Esophagus squamous epithelium (tissue), 5 donors: ENCODE results near the gene DHH. TPM values are rescaled to one million over a fixed set of nuclear protein-coding genes. Genes with fewer than 3 reads are reported as not detected.

Source experiments
- DNase-seq: peaks from one replicate; lab custom pipeline; 2025; lab: John Stamatoyannopoulos, UW
- H3K27ac ChIP-seq, 4 donors: fragments of 200-600 bp; sonication (generic); one replicate each; pipeline ENCODE4 v1.5.1; 2016 to 2019; ENCODE audit warnings: mild to moderate bottlenecking in 1 of 4
- H3K27me3 ChIP-seq, 4 donors: fragments of 200-600 bp; sonication (generic); 1 replicate in 3 of 4; 2 replicates in 1 of 4; pipeline versions ENCODE4 v1.5.1 to v1.6.0; 2017 to 2021; ENCODE audit warnings: antibody characterized with exemption in 1 of 4
- H3K36me3 ChIP-seq, 3 donors: fragments of 200-600 bp; sonication (generic); one replicate each; pipeline ENCODE4 v1.5.1; 2016 to 2019
- H3K4me1 ChIP-seq, 3 donors: fragments of 200-600 bp; sonication (generic); one replicate each; pipeline ENCODE4 v1.5.1; 2017 to 2019
- H3K4me3 ChIP-seq, 4 donors: fragments of 200-600 bp; sonication (generic); 1 replicate in 3 of 4; 2 replicates in 1 of 4; pipeline ENCODE4 v1.5.1; 2016 to 2019; ENCODE audit warnings: mild to moderate bottlenecking in 2 of 4, moderate library complexity in 1 of 4
- H3K9me3 ChIP-seq, 3 donors: fragments of 200-600 bp; sonication (generic); one replicate each; pipeline ENCODE4 v1.5.1; 2016 to 2019
- CTCF ChIP-seq, 6 experiments: fragments of 450-650 bp in 4 of 6; fragments of 200-600 bp in 2 of 6; sonication (generic) in 2 of 6; IDR thresholded peaks; one replicate each; pipeline ENCODE4 v1.5.1; 2016 to 2019; ENCODE audit warnings: antibody characterized with exemption in 6 of 6, mild to moderate bottlenecking in 4 of 6, moderate library complexity in 4 of 6
- POLR2A ChIP-seq, 4 donors: fragments of 450-650 bp; IDR thresholded peaks; one replicate each; pipeline ENCODE4 v1.6.1; 2017; ENCODE audit warnings: antibody characterized with exemption in 4 of 4, mild to moderate bottlenecking in 4 of 4, moderate library complexity in 3 of 4
- WGBS, 2 donors: methylation state at CpG; one replicate each; pipeline ENCODE4 v1.1.5; 2018; 5-methylcytosine and 5-hydroxymethylcytosine counted together
- intact Hi-C: fragments of 100-400 bp; cut with DNase I; formaldehyde crosslinking; loops from one replicate; pipeline ENCODE4 v1.15.0; 2022
- total RNA-seq, 4 donors: library from RNA; depleted of rRNA; stranded (reverse); fragments of >200 nt; gene quantifications; one replicate each; pipeline ENCODE4 v1.1.0, GENCODE V29; 2016
- donor health status: DM: yes; HTN: yes; CAD: no.

DHH gene
- total RNA-seq, 4 donors from 2014 or later = 0.19 to 0.31 (median 0.21) TPM; not detected in 1

DNA sequence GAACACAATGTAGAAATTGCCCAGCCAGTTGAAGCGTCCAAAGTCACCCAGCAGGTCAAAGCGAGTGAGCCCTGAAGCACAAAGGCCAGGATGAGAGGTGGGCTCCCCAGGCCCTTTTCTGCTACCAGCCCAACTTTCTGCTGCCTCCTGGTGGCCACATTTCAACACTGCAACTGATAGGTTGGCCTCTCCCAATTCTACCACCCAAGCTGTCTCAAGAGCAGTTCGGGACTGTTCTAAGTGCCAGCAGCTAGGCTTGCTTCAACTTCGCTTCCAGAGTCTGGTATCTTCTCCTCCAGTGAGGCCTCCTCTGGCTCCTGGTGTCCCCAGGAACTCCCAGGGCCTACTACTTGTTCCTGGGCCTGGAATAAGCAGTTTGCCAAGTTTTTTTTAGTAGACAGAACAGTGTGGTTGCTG lies 3.4 kb upstream of the DHH start:
- H3K36me3 ChIP-seq = peaks cover 21 to 72% (median 33%) of the 10 kb centered on the region in 3 donors
- H3K9me3 ChIP-seq = no peaks in the 10 kb centered on the region
- intact Hi-C loops = loop anchor here (10.0 kb wide), 1 partner anchor 137 kb away; no protein-coding TSS in a partner anchor
- H3K27ac ChIP-seq = no peak overlapping the region
- no peak for DNase-seq
- 45 to 66% methylated on average over 3 to 4 of the region's 4 CpGs for WGBS, 2 donors
- no peak overlapping the region for H3K4me3 ChIP-seq
- TF ChIP-seq CTCF (IDR thresholded peaks at IDR 0.05) = peak; percentile 51 to 79 (median 68)
- no peak for TF ChIP-seq POLR2A (IDR thresholded peaks at IDR 0.05)
- peaks cover 15 to 21% (median 15%) of the 10 kb centered on the region in 3 donors for H3K4me1 ChIP-seq
- peaks cover 6 to 21% (median 9%) of the 10 kb centered on the region in 4 donors for H3K27me3 ChIP-seq

DNA sequence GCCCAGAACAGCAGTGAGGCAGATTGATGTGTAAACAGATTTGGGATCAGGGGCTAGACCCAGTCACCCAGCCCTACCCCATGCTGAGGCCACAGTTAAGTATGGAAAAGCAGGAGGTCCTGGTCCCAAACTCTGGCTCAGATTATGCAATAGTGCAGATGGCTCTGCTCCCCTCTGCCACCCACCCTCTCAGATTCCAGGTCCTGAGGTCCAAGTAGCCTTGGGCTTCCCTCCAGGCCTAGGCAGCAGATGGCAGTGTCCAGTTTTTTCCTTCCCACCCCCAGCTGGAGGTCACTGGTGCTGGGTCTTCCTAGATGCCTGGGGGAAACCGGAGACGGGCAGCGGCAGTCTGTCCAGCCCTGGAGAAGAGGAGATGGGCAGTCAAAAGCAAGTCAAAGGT lies 2.8 kb upstream of the DHH start:
- intact Hi-C loops = loop anchor here (10.0 kb wide), 1 partner anchor 137 kb away; no protein-coding TSS in a partner anchor
- H3K4me1 ChIP-seq = peaks cover 18 to 26% (median 20%) of the 10 kb centered on the region in 3 donors
- WGBS, 2 donors = 100% methylated on average over 2 of the region's 3 CpGs; no CpG with 5 or more reads in 1 of the 2 donors
- H3K27ac ChIP-seq = no peak overlapping the region
- peaks cover 15 to 65% (median 26%) of the 10 kb centered on the region in 3 donors for H3K36me3 ChIP-seq
- H3K27me3 ChIP-seq = peaks cover 6 to 27% (median 12%) of the 10 kb centered on the region in 4 donors
- no peak for DNase-seq
- TF ChIP-seq POLR2A (IDR thresholded peaks at IDR 0.05) = no peak
- no peak for TF ChIP-seq CTCF (IDR thresholded peaks at IDR 0.05)
- no peaks in the 10 kb centered on the region for H3K9me3 ChIP-seq
- H3K4me3 ChIP-seq = no peak overlapping the region

DNA sequence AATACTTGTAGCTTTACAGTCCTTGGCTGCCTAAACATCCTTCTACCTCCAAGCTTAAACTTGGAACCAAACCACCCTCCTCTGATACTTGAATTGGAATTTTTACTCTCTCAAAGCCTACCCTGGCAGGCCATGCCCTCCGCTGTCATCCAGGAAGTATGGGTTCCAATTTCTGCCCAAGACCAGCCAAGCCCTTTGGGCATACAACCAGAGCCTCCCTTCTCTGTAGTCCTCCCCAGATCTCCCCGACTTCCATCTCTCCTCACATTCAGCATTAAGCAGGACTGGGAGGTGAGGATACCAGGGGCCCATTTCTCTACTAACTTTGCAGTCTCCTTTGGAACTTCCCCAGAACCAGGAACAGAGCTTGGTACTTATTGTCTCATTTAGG lies 369 bp upstream of the DHH start:
- H3K9me3 ChIP-seq = no peaks in the 10 kb centered on the region
- intact Hi-C loops = loop anchor here (10.0 kb wide), 1 partner anchor 140 kb away; no protein-coding TSS in a partner anchor
- no peak overlapping the region for H3K27ac ChIP-seq
- no peak for TF ChIP-seq CTCF (IDR thresholded peaks at IDR 0.05)
- no peak for TF ChIP-seq POLR2A (IDR thresholded peaks at IDR 0.05)
- H3K4me3 ChIP-seq = peak overlapping the region in 2 of 4 donors; percentile 27 to 59
- H3K27me3 ChIP-seq = peaks cover 15 to 51% (median 26%) of the 10 kb centered on the region in 4 donors
- H3K36me3 ChIP-seq = peaks cover 5 to 41% (median 8%) of the 10 kb centered on the region in 3 donors
- H3K4me1 ChIP-seq = peaks cover 34 to 50% (median 45%) of the 10 kb centered on the region in 3 donors
- WGBS, 2 donors = 56 to 69% methylated on average over 2 of the region's 2 CpGs
- no peak for DNase-seq

- Histone ChIP-seq H3K27ac (peak overlapping the region in 2 of 4 donors; percentile 5 to 14), H3K9me3 (no peaks in the 10 kb centered on the region), H3K36me3 (peaks cover 4 to 29% (median 8%) of the 10 kb centered on the region in 3 donors), H3K27me3 (peaks cover 21 to 63% (median 36%) of the 10 kb centered on the region in 4 donors), H3K4me3 (peak overlapping the region in 3 of 4 donors; percentile 27 to 59 (median 32)), H3K4me1 (peaks cover 42 to 62% (median 52%) of the 10 kb centered on the region in 3 donors)
- WGBS, 2 donors = 2 to 3% methylated on average over 9 of the region's 9 CpGs
- no peak for DNase-seq
- TF ChIP-seq POLR2A (IDR thresholded peaks at IDR 0.05) (no peak), CTCF (IDR thresholded peaks at IDR 0.05) (no peak)
- intact Hi-C loops = loop anchor here (10.0 kb wide), 1 partner anchor 141 kb away; no protein-coding TSS in a partner anchor
Observed at GRCh38 chr12:49093792-49094159, 825 bp downstream of the DHH start.

DNA sequence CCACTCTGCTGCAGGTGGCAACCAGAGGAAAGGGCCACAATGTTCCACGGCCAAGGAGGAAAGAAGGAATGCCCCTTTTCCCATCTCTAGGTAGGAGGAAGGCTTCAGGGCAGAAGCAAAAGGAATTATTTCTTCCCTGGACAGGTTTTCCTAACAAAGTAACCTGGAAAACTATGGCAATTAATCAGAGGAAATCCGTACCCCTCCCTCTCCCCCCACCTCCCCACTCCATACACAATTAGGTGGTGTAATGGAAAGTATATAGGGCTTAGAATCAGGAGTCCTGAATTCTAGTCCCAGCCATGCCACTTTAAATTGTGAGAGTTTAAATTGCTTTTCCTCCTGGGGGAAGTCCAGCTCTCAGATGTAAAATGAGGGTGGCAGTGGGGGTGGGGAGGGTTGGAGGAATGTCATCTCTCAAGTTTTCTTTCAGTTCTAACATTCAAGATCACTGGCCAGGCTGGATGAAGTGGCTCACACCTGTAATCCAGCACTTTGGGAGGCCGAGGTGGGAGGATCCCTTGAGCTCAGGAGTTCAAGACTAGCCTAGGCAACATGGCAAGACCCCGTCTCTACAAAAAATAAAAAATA lies 1.7 kb downstream of the DHH start:
- H3K36me3 ChIP-seq = peaks cover 0 to 21% (median 8%) of the 10 kb centered on the region in 3 donors
- peak overlapping the region in 1 of 4 donors; percentile 55 for H3K4me3 ChIP-seq
- intact Hi-C loops = loop anchor here (10.0 kb wide), 1 partner anchor 142 kb away; no protein-coding TSS in a partner anchor
- peaks cover 21 to 69% (median 37%) of the 10 kb centered on the region in 4 donors for H3K27me3 ChIP-seq
- peak overlapping the region in 2 of 4 donors; percentile 5 to 50 for H3K27ac ChIP-seq
- DNase-seq = no peak
- H3K9me3 ChIP-seq = no peaks in the 10 kb centered on the region
- 46 to 55% methylated on average over 3 to 4 of the region's 4 CpGs for WGBS, 2 donors
- peaks cover 42 to 71% (median 61%) of the 10 kb centered on the region in 3 donors for H3K4me1 ChIP-seq
- no peak for TF ChIP-seq POLR2A (IDR thresholded peaks at IDR 0.05)
- no peak for TF ChIP-seq CTCF (IDR thresholded peaks at IDR 0.05)
